CD4-positive, alpha-beta memory T cell (primary cell): ENCODE measurements around the gene PRPF31. TPM values are rescaled to one million over a fixed set of nuclear protein-coding genes. Genes with fewer than 3 reads are reported as not detected.

ENCODE experiments used
- CTCF ChIA-PET: fragments of 350-600 bp; sonication (Branson Sonifier 250); formaldehyde crosslinking; loops from one replicate; lab custom pipeline; 2021; ENCODE audit warnings: inconsistent platforms; ENCODE audit not compliant: partially characterized antibody; lab: Charles Lee
- POLR2A ChIA-PET: fragments of 350-600 bp; sonication (Branson Sonifier 250); formaldehyde crosslinking; loops from one replicate; lab custom pipeline; 2021; ENCODE audit not compliant: partially characterized antibody; lab: Charles Lee
- DNase-seq, 5 donors: peaks; one replicate each; pipeline versions ENCODE4 v3.0.0 to v3.0.0-alpha.2; 2020 to 2022; ENCODE audit warnings: mixed read lengths in 1 of 5
- H3K27ac ChIP-seq: one replicate; pipeline ENCODE4 v1.7.0; 2013; ENCODE audit warnings: low read depth, low read length
- H3K27me3 ChIP-seq: 2 replicates; pipeline ENCODE4 v1.7.0; 2013; ENCODE audit warnings: mild to moderate bottlenecking, low read length, moderate library complexity; ENCODE audit not compliant: insufficient read depth
- H3K36me3 ChIP-seq: 2 replicates; pipeline ENCODE4 v1.7.0; 2013; ENCODE audit warnings: mild to moderate bottlenecking, low read length, moderate library complexity; ENCODE audit not compliant: insufficient read depth
- H3K4me1 ChIP-seq: 2 replicates; pipeline ENCODE4 v1.7.0; 2013; ENCODE audit warnings: mild to moderate bottlenecking, low read length, moderate library complexity; ENCODE audit not compliant: insufficient read depth
- H3K4me3 ChIP-seq, 2 donors: one replicate each; pipeline ENCODE4 v1.7.0; 2013; ENCODE audit warnings: low read length in 2 of 2, mild to moderate bottlenecking in 1 of 2
- H3K9me3 ChIP-seq, 2 donors: one replicate each; pipeline ENCODE4 v1.7.0; 2013; ENCODE audit warnings: low read length in 2 of 2, control low read depth in 1 of 2; ENCODE audit not compliant: control insufficient read depth in 1 of 2
- H3K27ac Mint-ChIP-seq, 7 donors: one replicate each; pipeline ENCODE4 v1.8.0; 2020 to 2021; ENCODE audit warnings: mixed read lengths in 7 of 7, mild to moderate bottlenecking in 6 of 7, inconsistent platforms in 3 of 7, moderate library complexity in 3 of 7
- H3K27me3 Mint-ChIP-seq, 2 donors: one replicate each; pipeline ENCODE4 v1.8.0; 2020 to 2021; ENCODE audit warnings: mixed read lengths in 2 of 2
- H3K36me3 Mint-ChIP-seq, 2 donors: one replicate each; pipeline ENCODE4 v1.8.0; 2020 to 2021; ENCODE audit warnings: mixed read lengths in 2 of 2, inconsistent platforms in 1 of 2, mild to moderate bottlenecking in 1 of 2
- H3K4me1 Mint-ChIP-seq, 4 donors: one replicate each; pipeline ENCODE4 v1.8.0; 2020 to 2021; ENCODE audit warnings: mixed read lengths in 4 of 4, mild to moderate bottlenecking in 1 of 4
- H3K4me3 Mint-ChIP-seq, 8 donors: one replicate each; pipeline ENCODE4 v1.8.0; 2020 to 2021; ENCODE audit warnings: mixed read lengths in 8 of 8, mild to moderate bottlenecking in 7 of 8, moderate library complexity in 6 of 8, inconsistent platforms in 3 of 8
- H3K9me3 Mint-ChIP-seq, 8 donors: one replicate each; pipeline ENCODE4 v1.8.0; 2020 to 2021; ENCODE audit warnings: mixed read lengths in 8 of 8, mild to moderate bottlenecking in 5 of 8, inconsistent platforms in 3 of 8, moderate library complexity in 1 of 8
- intact Hi-C: fragments of 100-400 bp; cut with micrococcal nuclease; formaldehyde crosslinking; loops from one replicate; pipeline ENCODE4 v1.15.1; 2023
- polyA plus RNA-seq, 2 donors: library from polyadenylated mRNA; unstranded; fragments of 300-500 nt; fragmentation: Illumina TruSeq; gene quantifications; one replicate each; pipeline ENCODE4 v1.2.3, GENCODE V29; 2021
- total RNA-seq, 2 experiments: library from RNA; stranded (reverse); gene quantifications; one replicate each; pipeline ENCODE4 v1.2.3, GENCODE V29; 2021

PRPF31 gene
- total and polyA plus RNA-seq, 4 experiments from 2014 or later = 73.0 to 80.0 (median 78.3) TPM

DNA sequence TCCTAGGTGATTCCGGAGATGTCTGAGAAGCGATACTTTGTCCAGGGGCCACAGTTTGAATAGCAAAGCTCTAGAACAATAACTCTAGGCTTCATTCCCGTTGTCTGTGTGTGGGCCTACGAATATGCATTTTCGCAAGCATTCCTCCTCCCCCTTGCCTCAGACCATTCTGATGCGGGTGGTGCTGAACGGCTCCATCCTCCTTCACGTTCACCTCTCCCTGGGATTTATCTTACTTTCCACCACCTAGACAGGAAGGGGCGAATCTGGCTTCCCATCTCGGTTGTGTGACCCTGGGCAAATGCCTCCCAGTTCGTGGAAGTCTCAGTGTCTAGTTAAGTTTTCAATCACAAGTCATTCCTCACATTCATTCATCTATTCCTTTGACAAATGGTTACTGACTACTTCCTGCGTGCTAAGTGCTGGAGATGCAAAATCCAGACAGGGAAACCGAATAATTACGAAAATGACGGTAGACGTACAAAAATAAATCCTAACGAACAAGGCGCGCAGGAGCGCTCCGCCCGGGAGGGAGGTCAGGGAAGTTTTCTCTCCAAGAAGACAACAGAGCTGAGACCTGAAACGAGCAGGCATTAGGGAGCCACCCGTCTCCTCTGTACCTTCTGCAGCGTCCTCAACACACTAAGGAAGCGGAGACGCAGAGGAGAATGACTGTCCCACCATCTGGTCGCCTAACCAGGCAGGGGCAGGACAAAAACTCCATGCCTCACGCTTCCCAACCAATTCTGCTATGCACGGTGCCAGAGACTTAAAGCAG lies 20.7 kb downstream of the PRPF31 start:
- POLR2A ChIA-PET = interaction anchor here (0.8 to 5.2 kb wide), 22 partner anchors 9 to 1271 kb away, joined by 3 to 131 read pairs (median 8); partner anchors contain the start of genes LENG1, LENG8, LENG9 and MBOAT7

DNA sequence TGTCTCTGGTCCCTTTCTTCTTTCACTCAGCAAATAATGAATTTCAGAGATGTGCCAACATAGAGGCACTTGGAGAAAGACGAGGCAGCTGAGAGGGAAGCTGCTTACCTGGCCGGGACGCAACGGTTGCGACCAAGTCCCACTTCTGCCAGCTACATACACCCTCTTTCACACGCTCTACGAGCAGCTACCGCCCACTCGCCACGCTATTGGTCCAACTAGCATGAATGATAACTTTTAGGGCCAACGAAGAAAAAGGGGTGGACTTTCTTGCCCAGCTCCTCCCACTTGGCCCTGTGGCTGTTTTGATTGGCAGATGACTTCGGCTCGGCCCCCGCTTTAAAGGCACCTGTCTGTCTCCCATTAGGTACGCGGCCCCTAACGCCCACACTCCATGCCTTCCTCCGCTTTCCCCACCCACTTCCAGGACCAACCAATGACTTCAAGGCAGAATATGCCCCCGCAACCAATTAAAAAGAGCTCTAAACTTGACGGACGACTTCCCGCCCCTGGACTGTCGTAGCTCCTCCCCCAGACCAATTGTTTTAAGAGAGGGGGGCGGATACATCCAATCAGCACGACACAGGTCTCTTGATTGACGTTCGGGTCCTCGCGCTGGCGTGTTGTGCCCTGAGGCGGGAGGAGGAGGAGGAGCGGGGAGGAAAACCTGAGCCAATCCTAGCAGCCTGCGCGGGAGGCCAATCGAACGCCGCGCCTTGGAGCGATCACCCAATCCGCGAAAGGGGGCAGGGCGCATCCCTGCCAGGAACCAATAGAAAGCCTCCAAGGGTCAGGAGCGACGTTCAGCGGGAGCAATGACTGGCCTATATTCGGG lies 21.5 kb downstream of the PRPF31 start:
- Histone ChIP-seq H3K4me3 (peak overlapping the region; percentile 73 to 87), H3K4me1 (peaks cover 43% of the 10 kb centered on the region), H3K36me3 (peaks cover 18% of the 10 kb centered on the region), H3K27me3 (no peaks in the 10 kb centered on the region), H3K9me3 (no peaks in the 10 kb centered on the region), H3K27ac (peak overlapping the region; percentile 91)
- ChIA-PET CTCF (interaction anchor here (0.9 to 1.6 kb wide), 10 partner anchors 13 to 254 kb away, joined by 3 to 15 read pairs (median 5); partner anchors contain the start of genes LENG1, MBOAT7, PRPF31 and TFPT), POLR2A (interaction anchor here (0.6 to 5.2 kb wide), 30 partner anchors 10 to 1270 kb away, joined by 3 to 131 read pairs (median 6); partner anchors contain the start of genes LENG1, LENG8, LENG9 and MBOAT7)
- no peaks in the 10 kb centered on the region for H3K27me3 Mint-ChIP-seq
- H3K27ac Mint-ChIP-seq = peak overlapping the region; percentile 87 to 94 (median 92)
- peak overlapping the region; percentile 87 to 93 (median 90) for H3K4me3 Mint-ChIP-seq
- no peaks in the 10 kb centered on the region for H3K9me3 Mint-ChIP-seq
- H3K36me3 Mint-ChIP-seq = peaks cover 4 to 20% of the 10 kb centered on the region in 2 donors
- intact Hi-C loops = loop anchor here (1.0 kb wide), 5 partner anchors 22 to 270 kb away; partner anchors contain the start of genes LENG1, MYADM, NDUFA3 and PRPF31
- peaks cover 28 to 54% (median 41%) of the 10 kb centered on the region in 4 donors for H3K4me1 Mint-ChIP-seq
- DNase-seq = peak; percentile 99 to 100 (median 100)

More for the DNA sequence above, 20.7 kb downstream of the PRPF31 start:
- H3K27me3 Mint-ChIP-seq = no peaks in the 10 kb centered on the region
- peak in 1 of 5 donors; percentile 29 for DNase-seq
- CTCF ChIA-PET = interaction anchor here (0.5 to 1.6 kb wide), 10 partner anchors 14 to 254 kb away, joined by 3 to 15 read pairs (median 5); partner anchors contain the start of genes LENG1, PRPF31 and TFPT
- Histone ChIP-seq H3K36me3 (peaks cover 11% of the 10 kb centered on the region), H3K27ac (peak overlapping the region; percentile 16), H3K4me3 (peak overlapping the region; percentile 72 to 87), H3K27me3 (no peaks in the 10 kb centered on the region), H3K9me3 (no peaks in the 10 kb centered on the region), H3K4me1 (peaks cover 40% of the 10 kb centered on the region)
- intact Hi-C loops = no loop called here
- H3K27ac Mint-ChIP-seq = peak overlapping the region; percentile 87 to 93 (median 92)
- peaks cover 0 to 20% of the 10 kb centered on the region in 2 donors for H3K36me3 Mint-ChIP-seq
- H3K4me3 Mint-ChIP-seq = peak overlapping the region; percentile 87 to 93 (median 90)
- no peaks in the 10 kb centered on the region for H3K9me3 Mint-ChIP-seq
- peaks cover 22 to 51% (median 36%) of the 10 kb centered on the region in 4 donors for H3K4me1 Mint-ChIP-seq

DNA sequence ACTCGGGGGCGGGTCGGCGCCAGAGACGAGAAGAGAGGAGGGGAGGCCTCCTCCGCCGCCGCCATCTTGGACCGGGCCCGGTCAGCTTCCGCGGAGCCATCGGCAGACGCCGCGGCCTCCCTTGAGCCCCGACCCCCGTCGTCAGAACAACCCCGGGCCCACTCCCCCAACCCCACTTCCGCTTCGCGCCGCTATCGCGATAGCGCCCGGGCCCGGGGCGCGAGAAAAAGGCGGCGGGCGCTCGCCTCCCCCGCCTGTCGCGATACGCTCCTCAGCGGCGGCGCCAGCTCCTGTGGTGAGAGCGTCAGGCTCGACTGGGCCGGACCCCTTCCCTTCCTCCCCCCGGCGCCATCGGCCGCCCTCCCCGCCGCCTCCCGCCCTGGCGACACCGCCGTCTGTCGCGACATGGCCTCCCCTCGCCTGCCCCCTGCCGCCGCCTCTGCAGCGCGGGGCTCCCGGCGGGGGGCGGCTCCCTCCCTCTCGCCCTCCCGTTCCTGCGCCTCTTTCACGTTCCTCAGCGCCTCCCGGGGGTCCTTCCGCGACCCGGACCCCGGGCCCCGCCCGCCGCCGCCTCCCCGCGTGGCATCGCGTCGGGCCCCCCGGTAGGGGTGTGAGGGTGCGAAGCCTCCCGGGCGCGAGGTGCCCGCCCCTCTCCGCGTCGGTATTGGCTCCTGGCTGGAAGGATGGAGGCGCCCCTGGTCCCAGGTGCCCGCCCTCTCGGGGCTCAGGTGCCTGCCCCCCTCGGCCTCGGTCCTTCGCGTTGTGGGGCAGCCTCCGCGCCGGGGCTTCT lies 22.3 kb downstream of the PRPF31 start, which contains the start of gene CNOT3:
Gene CNOT3, plus strand, starts transcription at position 64 of the 790 bp plus-strand sequence. CDS start 5,217 bp downstream, outside the sequence.
- CTCF ChIA-PET = interaction anchor here (1.0 to 1.6 kb wide), 8 partner anchors 21 to 253 kb away, joined by 3 to 15 read pairs (median 5); partner anchors contain the start of genes LENG1, MBOAT7, PRPF31 and TFPT
- peaks cover 9 to 26% of the 10 kb centered on the region in 2 donors for H3K36me3 Mint-ChIP-seq
- H3K27me3 Mint-ChIP-seq = no peaks in the 10 kb centered on the region
- peak within 1 kb of the TSS; percentile 91 to 94 (median 94) for H3K27ac Mint-ChIP-seq
- POLR2A ChIA-PET = interaction anchor here (0.6 to 5.2 kb wide), 27 partner anchors 11 to 1269 kb away, joined by 3 to 131 read pairs (median 6); partner anchors contain the start of genes LENG1, LENG8, LENG9 and MBOAT7
- peak within 1 kb of the TSS; percentile 73 to 87 for H3K4me3 ChIP-seq
- peak within 1 kb of the TSS; percentile 89 to 93 (median 90) for H3K4me3 Mint-ChIP-seq
- H3K4me1 Mint-ChIP-seq = peaks cover 29 to 58% (median 44%) of the 10 kb centered on the region in 4 donors
- intact Hi-C loops = loop anchor here (1.0 kb wide), 5 partner anchors 21 to 271 kb away; partner anchors contain the start of genes LENG1, MYADM, NDUFA3 and PRPF31
- DNase-seq = peak in 3 of 5 donors; percentile 26 to 64 (median 32)
- peaks cover 26% of the 10 kb centered on the region for H3K36me3 ChIP-seq
- no peaks in the 10 kb centered on the region for H3K9me3 ChIP-seq
- H3K9me3 Mint-ChIP-seq = no peaks in the 10 kb centered on the region
- H3K4me1 ChIP-seq = peaks cover 47% of the 10 kb centered on the region
- H3K27me3 ChIP-seq = no peaks in the 10 kb centered on the region
- H3K27ac ChIP-seq = peak within 1 kb of the TSS; percentile 91

DNA sequence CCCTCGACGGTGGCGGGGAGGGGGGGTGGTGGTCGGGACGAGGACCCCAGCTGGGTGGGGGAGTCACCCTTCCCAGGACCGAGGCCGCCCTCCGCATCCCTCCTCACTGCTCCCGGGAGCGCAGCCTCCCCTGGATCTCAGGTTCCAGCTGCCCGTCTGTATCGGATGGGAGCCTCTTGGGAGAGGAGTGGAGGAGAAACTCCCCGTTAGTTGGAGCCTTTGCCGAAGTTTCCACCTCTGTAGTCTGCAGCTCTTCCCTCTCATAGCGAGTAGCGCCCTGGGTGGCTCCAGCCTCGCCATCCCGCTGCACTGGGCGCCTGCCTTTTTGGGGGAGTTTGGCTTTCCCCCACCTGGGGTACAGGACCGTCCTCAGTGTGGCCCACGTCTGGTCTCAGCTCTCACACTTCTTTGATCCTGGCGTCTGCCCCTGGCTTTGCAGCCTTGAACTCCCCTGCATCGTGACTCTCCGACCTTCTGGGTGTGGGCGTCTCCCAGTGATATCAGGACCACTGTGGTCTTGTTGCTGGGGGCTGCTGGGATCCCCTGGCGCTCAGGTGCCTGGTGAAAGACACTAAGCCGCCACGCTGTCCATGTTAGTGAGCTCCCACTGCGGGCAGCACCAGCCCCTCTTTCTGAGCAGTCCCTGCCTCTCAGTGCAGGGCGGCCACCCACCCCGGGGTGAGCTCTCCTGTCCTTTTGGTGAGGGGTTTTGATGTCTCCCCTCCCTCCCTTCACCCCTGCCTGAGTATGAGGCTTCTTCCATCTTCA lies 23.1 kb downstream of the PRPF31 start:
- no peaks in the 10 kb centered on the region for H3K27me3 ChIP-seq
- ChIA-PET CTCF (no interaction called here), POLR2A (interaction anchor here (0.7 to 5.2 kb wide), 7 partner anchors 11 to 61 kb away, joined by 3 to 131 read pairs (median 46); partner anchors contain the start of genes LENG1, MBOAT7, NDUFA3 and PRPF31)
- peak overlapping the region; percentile 83 to 92 (median 88) for H3K4me3 Mint-ChIP-seq
- H3K27me3 Mint-ChIP-seq = no peaks in the 10 kb centered on the region
- H3K4me3 ChIP-seq = peak overlapping the region; percentile 36 to 73
- intact Hi-C loops = no loop called here
- DNase-seq = peak in 1 of 5 donors; percentile 46
- no peaks in the 10 kb centered on the region for H3K9me3 Mint-ChIP-seq
- H3K27ac ChIP-seq = peak overlapping the region; percentile 91
- H3K27ac Mint-ChIP-seq = peak overlapping the region; percentile 89 to 94 (median 94)
- H3K4me1 Mint-ChIP-seq = peaks cover 29 to 58% (median 44%) of the 10 kb centered on the region in 4 donors
- peaks cover 47% of the 10 kb centered on the region for H3K4me1 ChIP-seq
- H3K9me3 ChIP-seq = no peaks in the 10 kb centered on the region
- H3K36me3 ChIP-seq = peaks cover 34% of the 10 kb centered on the region
- peaks cover 17 to 34% of the 10 kb centered on the region in 2 donors for H3K36me3 Mint-ChIP-seq

DNA sequence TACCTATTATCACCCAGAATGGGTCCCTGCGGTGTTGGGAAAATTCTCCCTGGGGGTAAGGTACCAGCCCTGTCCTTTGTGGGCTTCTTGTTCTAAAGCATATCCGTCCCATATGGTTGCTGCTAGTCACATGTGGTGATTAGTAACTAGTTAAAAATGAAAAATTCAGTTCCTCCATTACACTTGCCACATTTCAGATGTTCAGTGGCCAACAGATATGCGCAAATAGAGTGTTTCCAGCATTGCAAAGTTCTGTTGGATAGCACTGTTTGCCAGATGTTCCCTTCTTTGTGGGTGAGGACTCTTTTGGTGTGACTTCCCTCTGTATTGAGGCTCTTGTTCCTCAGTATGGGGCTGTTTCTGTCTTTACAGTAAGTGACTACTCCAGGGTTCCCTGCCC lies 25.8 kb downstream of the PRPF31 start:
- Mint-ChIP-seq H3K4me1 (peaks cover 24 to 45% (median 35%) of the 10 kb centered on the region in 4 donors), H3K27me3 (no peaks in the 10 kb centered on the region), H3K4me3 (peak overlapping the region in 1 of 8 donors; percentile 21), H3K9me3 (no peaks in the 10 kb centered on the region), H3K27ac (peak overlapping the region in 4 of 7 donors; percentile 7 to 79 (median 37)), H3K36me3 (peaks cover 32 to 58% of the 10 kb centered on the region in 2 donors)
- Histone ChIP-seq H3K27me3 (no peaks in the 10 kb centered on the region), H3K4me3 (no peak overlapping the region), H3K36me3 (peaks cover 61% of the 10 kb centered on the region), H3K27ac (peak overlapping the region; percentile 5), H3K9me3 (no peaks in the 10 kb centered on the region), H3K4me1 (peaks cover 41% of the 10 kb centered on the region)
- intact Hi-C loops = no loop called here
- CTCF ChIA-PET = no interaction called here
- DNase-seq = no peak
- POLR2A ChIA-PET = interaction anchor here (1.3 kb wide), 1 partner anchor 60 kb away, joined by 3 read pairs; no protein-coding TSS in a partner anchor
